ENCODE measurements around the gene CNTNAP2.

DNA sequence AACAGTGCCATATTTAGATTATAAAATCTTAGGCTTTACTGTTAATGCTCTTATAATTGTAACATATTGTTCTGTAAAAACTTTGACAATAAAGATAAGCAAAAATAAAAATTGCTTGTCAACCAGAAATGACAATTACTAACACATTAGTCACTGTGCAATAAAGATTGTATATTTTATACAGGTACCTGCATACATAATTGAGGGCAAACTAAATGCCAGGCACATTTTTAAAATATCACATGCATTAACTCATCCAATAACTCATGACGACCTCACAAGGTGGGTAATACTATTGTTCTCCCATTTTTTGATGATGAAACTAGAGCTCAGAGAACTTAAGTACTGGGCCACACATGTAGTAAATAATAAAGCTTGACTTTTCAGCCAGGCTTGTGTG, 1453.8 kb downstream of the CNTNAP2 start:
- TF ChIP-seq POLR2A (IDR thresholded peaks at IDR 0.05), result no peak
- TF ChIP-seq, protein P1, sequence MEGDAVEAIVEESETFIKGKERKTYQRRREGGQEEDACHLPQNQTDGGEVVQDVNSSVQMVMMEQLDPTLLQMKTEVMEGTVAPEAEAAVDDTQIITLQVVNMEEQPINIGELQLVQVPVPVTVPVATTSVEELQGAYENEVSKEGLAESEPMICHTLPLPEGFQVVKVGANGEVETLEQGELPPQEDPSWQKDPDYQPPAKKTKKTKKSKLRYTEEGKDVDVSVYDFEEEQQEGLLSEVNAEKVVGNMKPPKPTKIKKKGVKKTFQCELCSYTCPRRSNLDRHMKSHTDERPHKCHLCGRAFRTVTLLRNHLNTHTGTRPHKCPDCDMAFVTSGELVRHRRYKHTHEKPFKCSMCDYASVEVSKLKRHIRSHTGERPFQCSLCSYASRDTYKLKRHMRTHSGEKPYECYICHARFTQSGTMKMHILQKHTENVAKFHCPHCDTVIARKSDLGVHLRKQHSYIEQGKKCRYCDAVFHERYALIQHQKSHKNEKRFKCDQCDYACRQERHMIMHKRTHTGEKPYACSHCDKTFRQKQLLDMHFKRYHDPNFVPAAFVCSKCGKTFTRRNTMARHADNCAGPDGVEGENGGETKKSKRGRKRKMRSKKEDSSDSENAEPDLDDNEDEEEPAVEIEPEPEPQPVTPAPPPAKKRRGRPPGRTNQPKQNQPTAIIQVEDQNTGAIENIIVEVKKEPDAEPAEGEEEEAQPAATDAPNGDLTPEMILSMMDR (IDR thresholded peaks at IDR 0.05), result no peak

Data from testis (tissue), 2 donors.